DOHH2 (cell line): ENCODE data around the gene CALCA.

ENCODE experiments used
- EZH2phosphoT487 ChIP-seq: fragments of 200-600 bp; sonication (generic); IDR thresholded peaks from 2 replicates; pipeline ENCODE4 v1.6.1; 2017; ENCODE audit warnings: borderline replicate concordance, mild to moderate bottlenecking, antibody characterized with exemption, low read length, moderate library complexity, mixed read lengths
- TF ChIP-seq, protein P1 (sequence below): fragments of 200-600 bp; sonication (generic); IDR thresholded peaks from one replicate; pipeline ENCODE4 v1.5.1; 2014; ENCODE audit warnings: antibody characterized with exemption, mild to moderate bottlenecking, low read depth, low read length; ENCODE audit not compliant: poor library complexity, severe bottlenecking

DNA sequence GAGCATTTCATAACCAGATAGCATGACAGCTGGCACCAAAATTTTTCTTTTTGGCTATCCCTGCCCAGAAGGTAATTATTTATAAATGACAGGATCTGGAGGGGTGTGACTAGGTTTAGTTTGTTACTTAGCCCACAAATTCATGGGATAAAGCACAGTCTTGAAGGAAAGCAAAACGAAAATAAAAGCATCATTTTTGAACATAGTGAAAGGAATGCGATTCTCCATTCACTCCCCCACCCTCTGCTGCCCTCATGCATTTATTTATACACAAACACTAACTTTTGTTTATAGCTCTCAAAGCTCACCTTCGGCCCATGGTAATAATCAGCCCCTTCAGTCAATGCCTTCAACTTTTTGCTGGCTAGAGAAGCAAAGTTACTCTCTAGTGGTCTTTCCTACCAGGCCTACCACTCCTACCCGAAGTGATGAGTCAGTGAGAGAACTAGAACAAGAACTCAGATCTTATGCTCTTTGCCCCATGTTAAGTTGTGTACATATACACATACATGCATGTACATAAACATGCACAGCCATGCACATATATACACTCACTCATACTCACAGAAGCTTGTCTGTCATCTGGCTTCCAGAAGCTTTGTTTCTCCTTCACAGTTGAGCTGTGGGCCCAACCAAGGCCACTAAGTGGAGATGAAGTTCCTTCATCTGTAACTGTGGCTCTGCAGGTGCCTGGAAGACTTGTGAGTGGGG lies 22.6 kb downstream of the CALCA start:
- TF ChIP-seq, protein P1, sequence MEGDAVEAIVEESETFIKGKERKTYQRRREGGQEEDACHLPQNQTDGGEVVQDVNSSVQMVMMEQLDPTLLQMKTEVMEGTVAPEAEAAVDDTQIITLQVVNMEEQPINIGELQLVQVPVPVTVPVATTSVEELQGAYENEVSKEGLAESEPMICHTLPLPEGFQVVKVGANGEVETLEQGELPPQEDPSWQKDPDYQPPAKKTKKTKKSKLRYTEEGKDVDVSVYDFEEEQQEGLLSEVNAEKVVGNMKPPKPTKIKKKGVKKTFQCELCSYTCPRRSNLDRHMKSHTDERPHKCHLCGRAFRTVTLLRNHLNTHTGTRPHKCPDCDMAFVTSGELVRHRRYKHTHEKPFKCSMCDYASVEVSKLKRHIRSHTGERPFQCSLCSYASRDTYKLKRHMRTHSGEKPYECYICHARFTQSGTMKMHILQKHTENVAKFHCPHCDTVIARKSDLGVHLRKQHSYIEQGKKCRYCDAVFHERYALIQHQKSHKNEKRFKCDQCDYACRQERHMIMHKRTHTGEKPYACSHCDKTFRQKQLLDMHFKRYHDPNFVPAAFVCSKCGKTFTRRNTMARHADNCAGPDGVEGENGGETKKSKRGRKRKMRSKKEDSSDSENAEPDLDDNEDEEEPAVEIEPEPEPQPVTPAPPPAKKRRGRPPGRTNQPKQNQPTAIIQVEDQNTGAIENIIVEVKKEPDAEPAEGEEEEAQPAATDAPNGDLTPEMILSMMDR = no peak
- TF ChIP-seq EZH2phosphoT487 = no peak
